Esophagus mucosa (tissue), 1 donor: Measurements from ENCODE around the gene RASD1. TPM values are rescaled to one million over a fixed set of nuclear protein-coding genes. Genes with fewer than 3 reads are reported as not detected.
"Not testable (repeated sequence)": the region's sequence is repeated elsewhere in the genome, so short reads cannot be mapped to it uniquely, and the experiment has no call there.

Source experiments
- ATAC-seq: fragments of 200-7000 bp; cut with Tn5 transposase; one replicate; pipeline ENCODE4 v1.9.1; 2020
- total RNA-seq: library from RNA; stranded (reverse); gene quantifications from one replicate; pipeline ENCODE4 v1.2.4, GENCODE V29; 2023
- donor health status: DM: yes; HTN: yes; CAD: no.

The RASD1 gene
- total RNA-seq, 1 donor from 2014 or later: 0.60 TPM

DNA sequence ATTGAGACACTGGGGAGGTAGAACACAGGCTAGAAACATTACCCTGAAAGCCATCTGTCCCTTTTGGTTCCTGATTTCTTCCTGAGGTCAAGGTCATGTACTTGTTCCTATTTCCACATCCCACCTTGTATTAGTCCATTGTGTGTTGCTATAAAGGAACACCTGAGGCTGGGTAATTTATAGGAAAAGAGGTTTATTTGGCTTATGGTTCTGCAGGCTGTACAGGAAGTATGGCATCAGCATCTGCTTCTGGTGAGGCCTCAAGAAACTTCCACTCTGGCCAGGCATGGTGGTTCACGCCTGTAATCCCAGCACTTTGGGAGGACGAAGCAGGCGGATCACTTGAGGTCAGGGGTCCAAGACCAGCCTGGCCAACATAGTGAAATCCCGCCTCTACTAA is 26.8 kb downstream of the RASD1 start:
- ATAC-seq: no peak

DNA sequence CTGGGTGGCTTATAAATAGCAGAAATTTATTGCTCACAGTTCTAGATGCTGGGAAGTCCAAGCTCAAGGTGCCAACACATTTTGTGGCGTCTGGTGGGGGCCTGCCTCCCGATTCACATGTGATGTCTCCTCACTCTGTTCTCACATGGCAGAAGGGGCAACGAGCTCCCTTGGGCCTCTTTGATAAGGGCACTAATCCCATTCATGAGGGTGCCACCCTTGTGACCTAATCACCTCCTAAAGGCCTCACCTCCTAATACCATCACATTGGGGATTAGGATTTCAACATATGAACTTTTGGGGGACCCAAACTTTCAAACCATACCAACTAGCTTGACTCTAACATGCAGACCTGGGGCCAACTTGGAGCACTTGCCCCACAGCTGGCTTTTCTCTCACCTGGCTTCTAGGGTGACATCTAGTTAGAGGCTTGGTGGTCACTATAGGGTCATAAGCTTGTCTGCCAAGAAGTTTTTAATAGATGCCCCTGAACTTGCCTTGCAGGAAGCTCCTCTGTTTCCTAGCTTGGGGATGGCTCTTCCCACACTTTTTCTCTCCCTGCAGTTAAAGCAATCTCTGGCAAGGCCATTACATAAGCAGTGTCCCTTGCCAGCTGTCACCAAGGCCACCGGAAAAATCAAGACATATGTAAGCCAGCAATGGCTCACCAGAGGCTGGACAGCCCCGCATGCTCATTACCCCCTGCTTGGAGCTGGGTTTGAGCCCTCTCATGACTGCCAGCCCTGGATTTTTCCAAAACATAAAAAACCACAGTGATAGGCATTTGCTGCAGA is 27.8 kb downstream of the RASD1 start:
- ATAC-seq: no peak

DNA sequence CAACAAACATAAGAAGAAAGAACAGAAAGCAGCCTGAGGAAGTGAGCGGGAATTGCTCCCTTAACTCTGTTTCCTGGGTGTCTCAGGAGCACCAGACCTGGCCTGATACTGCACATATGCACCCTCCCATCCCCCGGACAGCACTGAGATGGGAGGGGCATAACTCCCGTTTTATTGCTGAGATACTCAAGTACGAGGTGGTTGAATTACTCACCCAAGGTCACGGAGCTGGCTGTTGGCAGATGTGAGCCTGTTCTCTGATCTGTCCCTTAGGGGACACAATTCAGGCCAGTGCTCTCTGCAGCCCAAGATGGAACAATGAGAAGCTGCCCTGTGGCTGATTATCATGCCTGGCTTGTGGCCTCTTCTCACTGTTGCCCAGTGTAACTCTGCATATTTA is 28.5 kb downstream of the RASD1 start:
- ATAC-seq: peak; percentile 10

DNA sequence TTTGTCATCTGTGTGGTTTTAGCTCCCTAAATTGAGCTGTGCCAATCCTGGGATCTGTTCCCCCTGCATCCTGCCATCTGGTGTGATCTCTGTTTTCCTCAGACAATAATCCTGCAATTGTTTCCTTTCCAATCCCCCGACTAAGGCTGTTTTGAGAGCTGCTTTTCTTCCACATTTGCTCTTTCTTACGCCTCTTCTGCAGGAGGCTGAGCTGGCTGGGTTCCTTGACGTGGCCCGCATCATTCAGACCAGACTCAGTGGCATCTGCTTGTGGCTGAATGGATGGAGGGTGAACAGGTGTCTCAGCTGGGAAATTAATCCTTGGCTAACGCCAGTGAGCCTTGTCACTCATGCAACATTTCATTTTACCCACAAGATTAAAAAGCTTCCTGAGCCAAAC is 29.2 kb downstream of the RASD1 start:
- no peak for ATAC-seq

DNA sequence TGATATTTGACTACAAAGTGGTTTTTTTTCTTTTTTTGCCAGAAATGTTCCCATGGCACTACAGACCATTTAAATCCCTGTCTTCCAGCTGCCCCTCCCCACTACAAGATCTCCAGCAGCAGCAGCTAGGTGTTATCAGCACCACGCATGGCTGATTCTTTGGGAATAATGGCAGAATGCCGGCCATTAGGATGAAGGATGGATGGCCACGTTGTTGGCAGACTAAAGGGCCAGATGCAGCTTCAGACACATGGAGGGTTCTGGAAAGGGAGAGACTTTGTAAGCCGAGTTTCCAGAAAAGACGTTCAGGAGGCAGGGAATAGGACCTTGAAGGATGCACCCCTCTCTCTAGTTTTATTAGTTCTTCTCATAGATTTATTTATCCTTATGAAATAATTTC is 29.7 kb downstream of the RASD1 start:
- no peak for ATAC-seq

DNA sequence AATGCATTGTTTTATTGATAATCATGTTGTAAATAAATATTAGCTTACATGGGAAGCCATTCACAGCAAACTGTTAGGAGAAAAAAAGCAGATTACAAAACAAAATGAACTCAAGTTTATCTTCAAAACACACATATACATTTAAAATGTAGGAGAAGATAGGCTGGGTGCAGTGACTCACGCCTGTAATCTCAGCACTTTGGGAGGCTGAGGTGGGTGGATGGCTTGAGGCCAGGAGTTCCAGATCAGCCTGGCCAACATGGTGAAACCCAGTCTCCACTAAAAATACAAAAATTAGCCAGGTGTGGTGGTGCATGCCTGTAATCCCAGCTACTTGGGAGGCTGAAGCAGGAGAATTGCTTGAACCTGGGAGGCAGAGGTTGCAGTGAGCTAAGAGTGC is 30.3 kb downstream of the RASD1 start:
- not testable (repeated sequence) for ATAC-seq

DNA sequence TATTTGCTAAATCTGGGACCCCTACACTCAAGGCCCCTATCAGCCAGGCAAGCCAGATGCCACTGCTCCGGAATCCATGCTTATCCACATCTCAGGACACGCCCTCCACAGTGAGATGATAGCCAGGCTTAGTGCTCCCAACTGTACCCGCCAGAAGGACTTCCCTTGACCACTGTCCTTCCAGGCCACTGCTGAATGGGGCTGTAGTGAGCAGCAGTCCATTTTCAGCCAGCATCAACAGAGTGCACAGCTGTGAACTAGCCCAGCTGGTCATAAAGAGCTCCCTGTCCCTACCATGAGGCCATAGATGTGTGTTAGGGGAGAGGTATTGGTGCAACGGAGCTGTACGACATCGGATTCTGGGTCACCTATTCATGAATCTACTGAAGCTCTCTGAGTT is 32.4 kb downstream of the RASD1 start:
- no peak for ATAC-seq

DNA sequence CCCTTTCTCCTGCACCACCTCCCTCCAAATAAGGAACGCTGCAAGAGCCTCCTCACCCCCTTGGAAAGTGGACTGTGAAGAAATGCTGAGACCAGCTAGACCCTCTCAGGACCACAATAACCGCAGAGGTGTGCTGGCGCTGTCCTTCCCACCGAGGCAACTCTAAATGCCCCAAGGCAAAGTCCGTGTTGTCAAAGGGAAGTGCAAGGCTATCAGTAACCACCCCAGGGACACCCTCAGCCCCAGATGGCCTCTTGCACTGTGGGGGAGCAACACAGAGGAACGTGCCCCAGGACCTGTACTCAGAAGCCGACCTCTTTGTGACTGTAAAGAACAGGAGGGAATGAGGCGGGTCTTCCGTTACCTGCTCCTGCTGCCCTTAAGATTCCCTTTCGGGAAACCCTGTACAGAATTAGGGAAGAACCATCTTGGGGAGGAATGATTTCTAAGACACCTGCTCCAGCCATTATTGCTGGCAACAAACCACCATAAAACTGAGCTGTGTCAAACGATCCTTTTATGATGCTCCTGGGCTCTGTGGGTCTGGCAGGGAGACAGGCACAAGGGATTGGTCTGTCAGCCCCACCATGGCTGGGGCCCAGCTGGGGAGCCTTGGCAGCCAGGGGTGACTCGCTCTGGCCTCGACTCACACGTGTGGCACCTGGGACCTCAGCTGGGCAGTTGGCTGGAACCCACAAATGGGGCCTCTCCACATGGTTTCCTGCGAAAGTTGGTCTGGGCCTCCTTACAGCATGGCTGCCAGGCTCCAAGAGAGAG is 34.0 kb downstream of the RASD1 start:
- no peak for ATAC-seq

DNA sequence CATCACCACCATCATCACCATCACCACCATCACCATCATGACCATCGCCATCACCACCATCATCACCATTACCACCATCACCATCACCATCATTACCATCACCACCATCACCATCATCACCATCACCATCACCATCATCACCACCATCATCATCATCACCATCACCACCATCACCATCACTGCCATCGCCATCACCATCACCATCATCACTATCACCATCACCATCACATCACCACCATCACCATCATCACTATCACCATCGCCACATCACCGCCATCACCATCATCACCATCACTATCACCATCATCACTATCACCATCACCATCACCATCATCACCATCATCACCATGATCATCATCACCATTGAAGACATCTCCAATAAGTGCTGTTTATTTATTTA is 36.2 kb downstream of the RASD1 start:
- ATAC-seq: no peak

DNA sequence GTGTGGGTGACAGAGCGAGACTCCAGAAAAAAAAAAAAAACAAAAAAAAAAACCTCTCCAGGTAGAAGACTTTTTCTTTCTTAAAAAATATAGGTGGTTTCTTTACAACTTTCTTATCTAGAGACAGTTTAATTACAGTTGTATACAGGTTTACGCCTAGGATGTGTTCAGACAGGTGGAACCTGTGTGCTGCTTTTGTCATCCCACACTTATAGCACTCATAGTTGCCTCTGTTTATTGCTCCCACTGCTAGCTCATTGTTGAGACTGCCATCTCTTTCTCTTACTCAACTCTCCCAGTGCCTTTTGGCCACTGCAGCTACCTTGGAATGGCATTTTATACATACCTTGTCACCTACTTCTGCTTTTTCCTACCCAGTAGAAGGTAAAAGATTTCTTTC is 38.5 kb downstream of the RASD1 start:
- no peak for ATAC-seq

DNA sequence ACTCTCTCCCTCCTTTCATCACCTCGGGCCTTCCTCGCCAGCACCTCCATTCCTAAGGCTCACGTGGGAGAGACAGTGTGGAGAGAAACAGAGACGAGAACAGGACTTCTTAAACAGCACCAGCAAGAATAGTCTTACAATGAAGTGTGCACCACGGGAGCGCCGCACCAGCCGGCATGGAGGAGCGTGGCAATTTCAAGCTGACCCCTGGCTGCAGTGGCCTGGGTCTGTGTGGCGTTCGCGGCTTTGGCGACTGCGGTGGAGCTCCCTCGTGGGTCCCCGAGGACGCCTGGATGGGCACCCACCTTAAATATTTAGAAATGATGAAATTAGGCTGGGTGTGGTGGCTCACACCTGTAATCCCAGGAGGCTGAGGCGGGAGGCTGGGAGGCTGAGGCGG is 39.9 kb downstream of the RASD1 start:
- no peak for ATAC-seq

DNA sequence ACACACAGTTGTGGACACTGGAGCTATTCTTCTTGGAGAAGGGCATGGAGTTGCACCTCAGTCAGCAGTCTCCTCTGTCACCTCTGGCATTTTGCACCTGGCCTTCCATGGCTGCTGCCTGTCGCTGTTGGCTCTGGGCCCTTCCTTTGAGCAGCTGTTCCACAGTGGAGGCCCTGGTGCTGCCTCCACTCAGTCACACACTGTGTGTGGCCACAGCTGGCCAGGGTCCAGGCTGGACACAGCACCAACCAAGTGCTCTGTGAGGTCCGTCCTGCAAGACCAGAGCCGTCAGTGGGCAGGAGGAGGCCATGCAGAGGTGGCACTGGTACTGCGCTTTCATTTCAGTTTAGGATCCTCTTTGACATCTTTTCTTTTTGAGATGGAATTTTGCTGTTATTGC is 41.0 kb downstream of the RASD1 start:
- ATAC-seq: no peak

DNA sequence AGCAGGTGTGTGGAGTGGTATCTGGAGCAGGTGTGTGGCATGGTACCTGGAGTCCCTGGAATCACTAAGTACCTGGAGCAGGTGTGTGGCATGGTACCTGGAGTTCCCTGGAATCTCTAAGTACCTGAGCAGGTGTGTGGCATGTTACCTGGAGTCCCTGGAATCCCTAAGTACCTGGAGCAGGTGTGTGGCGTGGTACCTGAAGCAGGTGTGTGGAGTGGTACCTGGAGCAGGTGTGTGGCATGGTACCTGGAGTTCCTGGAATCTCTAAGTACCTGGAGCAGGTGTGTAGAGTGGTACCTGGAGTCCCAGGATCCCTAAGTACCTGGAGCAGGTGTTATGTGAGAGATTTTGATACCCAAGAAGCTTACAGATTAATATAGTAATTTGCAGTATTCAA is 41.5 kb downstream of the RASD1 start:
- not testable (repeated sequence) for ATAC-seq

DNA sequence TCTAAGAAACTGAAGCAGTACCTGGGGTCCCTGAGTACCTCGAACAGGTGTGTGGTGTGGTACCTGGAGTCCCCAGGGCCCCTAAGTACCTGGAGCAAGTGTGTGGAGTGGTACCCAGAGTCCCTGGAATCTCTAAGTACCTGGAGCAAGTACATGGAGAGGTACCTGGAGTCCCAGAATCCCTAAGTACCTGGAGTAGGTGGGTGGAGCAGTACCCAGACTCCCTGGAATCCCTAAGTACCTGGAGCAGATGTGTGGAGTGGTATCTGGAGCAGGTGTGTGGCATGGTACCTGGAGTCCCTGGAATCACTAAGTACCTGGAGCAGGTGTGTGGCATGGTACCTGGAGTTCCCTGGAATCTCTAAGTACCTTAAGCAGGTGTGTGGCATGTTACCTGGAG is 41.9 kb downstream of the RASD1 start:
- ATAC-seq: no peak

DNA sequence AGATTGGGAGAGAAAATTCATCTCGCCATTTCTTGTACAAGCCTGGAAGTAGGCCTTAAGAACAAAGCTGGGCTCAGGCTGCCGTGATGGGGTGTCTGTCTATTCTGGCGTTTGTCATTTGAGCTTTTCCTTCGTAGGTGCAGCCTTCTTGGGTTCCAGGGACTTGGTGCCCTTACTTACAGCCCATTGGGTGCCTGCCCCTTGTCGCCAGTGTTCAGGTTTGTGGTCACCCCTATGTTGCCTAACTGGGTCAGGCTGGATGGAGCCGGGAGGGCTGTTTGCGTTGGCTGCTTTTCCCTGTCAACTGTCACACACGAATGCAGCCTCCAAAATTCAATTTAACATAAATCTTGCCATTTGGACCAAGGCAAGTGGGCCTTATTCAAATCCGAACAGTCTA is 43.1 kb downstream of the RASD1 start:
- ATAC-seq: no peak

DNA sequence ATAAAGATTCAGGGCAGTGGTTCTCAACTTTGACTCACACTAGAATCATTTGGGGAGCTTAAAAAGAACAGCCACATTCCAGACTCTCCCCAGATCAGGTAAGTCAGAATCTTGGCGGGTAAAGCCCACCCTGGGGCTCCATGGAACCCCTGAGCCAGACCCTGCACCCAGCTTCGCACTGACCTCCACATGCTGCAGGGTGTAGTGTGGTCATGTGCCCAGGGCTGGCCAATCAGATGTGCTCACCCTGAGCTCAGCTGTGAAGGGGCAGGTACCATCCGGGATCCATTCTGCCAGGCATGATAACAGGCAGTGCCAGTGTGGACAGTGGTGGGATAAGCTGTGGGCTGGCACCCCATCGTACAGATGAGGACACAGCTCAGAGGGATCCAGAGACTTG is 47.5 kb downstream of the RASD1 start:
- ATAC-seq: no peak

DNA sequence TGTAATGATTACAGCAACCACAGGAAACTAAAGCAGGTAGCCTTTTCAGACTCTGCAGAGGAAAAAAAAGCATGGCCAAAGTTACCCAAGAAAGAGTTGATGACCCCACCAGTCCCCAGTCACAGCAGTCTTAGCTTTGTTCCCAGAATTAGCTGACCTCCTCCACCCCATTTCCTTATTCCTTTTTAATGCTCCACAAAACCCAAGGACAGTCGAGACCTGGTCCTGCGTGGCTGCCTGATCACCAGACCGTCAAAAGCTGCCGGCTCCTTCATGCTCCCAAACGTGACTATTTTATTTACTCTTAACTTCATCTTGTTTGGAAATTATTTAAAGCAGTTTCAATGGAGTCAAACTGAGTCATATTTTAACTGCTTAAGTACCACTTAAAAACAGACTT is 48.1 kb downstream of the RASD1 start:
- no peak for ATAC-seq

DNA sequence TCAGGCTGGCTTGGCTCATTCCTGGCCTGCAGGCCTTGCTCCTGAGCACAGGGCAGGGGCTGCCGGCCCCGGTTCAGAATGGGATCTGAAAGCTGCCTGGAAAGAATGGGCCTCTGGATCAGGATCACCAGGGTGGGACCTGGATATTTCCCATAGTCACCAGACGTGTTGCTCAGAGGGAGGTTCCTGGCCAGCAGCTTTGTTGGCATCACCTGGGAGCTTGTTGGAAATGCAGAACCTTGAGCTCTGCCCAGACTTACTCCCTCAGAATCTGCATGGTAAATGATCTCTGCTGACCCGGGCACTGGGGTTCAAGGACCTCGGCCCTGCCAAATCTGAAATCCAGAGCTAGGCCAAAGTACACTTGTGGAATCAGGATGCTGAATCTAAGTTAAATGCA is 48.9 kb downstream of the RASD1 start:
- ATAC-seq: peak; percentile 19

DNA sequence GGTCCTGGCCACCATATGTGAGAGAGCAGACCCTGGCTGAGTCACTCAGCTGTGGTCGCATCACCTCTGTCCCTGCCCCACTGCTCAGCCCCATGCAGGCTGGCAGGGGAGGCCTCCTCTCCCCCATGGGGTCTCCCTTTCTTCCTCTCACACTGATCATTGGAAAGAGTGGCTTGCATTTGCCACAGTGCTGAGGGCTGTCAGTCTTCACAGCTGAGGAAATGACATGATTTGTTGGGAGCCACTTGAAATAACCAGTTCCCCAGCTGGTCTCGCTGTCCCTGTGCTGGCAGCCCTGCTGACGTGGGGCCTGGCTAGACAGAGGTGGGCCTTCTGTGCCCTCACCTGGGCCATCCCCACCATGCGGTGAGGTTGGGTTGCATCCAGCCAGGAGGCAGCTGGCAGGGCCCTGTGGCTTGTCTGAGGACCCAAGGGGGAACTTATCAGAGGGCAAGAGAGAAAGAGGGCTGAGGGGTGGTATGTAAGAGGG is 49.5 kb downstream of the RASD1 start:
- no peak for ATAC-seq

DNA sequence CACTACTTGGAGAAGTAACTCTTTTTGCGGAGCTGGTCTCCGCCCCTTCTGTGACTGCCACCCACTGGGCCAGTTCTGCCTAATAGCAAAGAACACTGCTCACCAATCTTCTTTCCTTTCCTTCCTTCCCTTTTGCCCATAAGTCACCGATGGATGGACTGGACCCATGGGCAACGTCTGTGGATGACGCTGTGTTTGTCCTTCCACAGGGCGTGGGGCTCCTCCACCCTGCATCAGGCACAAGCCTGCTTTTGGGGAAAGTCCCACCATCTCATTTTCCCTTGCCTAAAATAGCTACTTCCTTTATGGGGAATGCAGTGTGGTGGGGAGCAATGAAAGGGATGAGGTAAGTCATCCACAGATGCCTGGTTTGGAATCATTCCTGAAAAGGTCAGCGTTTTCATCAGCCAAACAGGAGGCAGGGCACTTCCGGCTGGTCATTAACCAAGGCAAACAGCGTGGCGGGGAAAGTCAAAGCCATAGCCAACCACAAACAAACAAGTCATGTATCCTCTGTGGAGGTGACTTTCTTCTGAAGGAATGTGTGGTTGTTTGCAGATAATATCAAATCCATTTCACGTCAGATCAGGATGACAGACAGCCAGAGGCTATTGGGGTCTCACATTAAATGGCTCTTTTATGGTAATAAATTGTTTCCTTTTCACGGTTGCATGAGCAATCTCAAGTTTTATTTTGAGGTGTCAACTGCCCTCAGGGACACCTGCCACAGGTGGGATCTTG is 50.1 kb downstream of the RASD1 start:
- peak; percentile 61 for ATAC-seq

DNA sequence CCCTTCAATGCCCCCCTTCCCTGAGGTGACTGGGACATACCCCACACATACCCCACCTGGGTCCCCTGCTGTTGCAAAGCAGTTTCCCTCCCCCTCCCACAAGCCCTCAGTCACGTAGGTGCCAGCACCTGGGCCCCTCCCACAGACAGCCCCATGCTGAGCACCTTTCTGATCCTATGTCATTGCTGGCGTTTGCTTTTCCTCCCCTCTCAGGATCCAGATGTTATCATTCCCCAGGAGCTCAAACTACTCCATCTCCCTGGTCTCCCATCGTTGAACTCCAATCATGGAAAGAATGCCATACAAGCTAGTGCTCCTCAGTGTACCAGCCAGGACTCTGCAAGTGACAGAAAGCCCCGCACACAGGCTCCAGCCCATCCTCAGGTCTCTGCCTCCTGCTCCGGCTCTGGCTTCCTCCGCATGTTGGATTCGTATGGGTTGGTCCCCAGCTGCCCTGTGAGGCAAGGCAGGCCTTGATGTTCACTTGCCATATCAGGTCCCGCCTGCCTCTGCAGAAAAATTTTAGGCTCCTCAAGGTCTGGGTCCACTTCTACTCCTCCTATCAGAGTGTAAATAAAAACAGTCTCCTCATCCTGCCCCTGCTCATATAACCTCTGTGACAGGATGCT is 50.8 kb downstream of the RASD1 start:
- no peak for ATAC-seq
